ENCODE data around the gene MERTK. TPM values are rescaled to one million over a fixed set of nuclear protein-coding genes. Genes with fewer than 3 reads are reported as not detected.
A peak's percentile ranks its signal among the peaks of the same experiment; 100 is the strongest.

MERTK gene
- total and polyA plus RNA-seq, 2 of the 13 experiments (the other 11 are each of a cell fraction or from before 2014, with no cell fraction given) = 37.3 to 44.7 TPM

DNA sequence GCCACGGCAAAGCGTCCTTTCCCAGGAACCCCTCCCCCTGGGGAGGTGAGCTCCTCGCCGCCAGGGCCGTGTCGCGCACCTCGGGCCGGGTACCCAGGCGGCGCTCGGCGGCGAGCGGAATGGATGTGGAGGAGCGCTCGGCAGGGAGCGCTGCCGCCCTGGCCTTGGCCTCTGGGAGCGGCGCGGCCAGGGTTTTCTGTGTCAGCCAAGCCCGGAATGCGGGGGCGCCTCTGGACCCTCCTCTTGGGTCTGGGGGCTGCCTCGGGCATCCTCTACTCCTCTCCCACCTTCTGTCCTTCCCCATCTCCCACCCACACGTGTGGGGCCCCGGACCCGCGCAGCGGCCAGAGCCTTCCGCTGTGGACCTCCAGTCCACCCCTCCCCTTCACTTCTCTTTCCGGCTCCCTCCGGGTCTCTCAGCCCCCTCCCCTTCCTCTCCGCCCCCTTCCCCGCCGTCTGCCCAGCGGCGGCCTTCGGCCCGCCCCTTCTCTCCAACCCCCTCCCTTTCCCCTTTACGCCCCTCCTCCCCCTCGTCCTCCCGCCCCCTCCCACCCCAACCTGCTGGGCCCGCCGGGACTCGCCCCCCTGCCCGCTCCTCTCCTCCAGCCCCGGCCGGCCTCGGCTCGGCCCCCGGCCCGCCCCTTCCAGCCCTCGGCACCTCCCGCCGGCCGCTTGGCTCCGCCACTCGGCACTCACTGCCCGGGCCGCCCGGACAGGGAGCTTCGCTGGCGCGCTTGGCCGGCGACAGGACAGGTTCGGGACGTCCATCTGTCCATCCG lies at the start of gene MERTK (continued):
- TF ChIP-seq ERF (CRISPR knock-in tag; IDR thresholded peaks at IDR 0.05) (peak; percentile 85), PRMT3 (CRISPR knock-in tag; IDR thresholded peaks at IDR 0.05; ENCODE audit: borderline replicate concordance, low read depth) (no peak), YY1 (IDR thresholded peaks at IDR 0.05; ENCODE audit: insufficient read depth, insufficient replicate concordance, low read depth, low read length) (peak; percentile 73), ZNF543 (CRISPR knock-in tag; IDR thresholded peaks at IDR 0.05) (peak; percentile 22; the same call in 1 of the 2 replicates), SIN3B (IDR thresholded peaks at IDR 0.05; ENCODE audit: low read length) (no peak), RAD21 (CRISPR knock-in tag; IDR thresholded peaks at IDR 0.05) (peak; percentile 98), NFRKB (IDR thresholded peaks at IDR 0.05) (no peak), PITX1 (CRISPR knock-in tag; IDR thresholded peaks at IDR 0.05) (peak; percentile 28; the same call in 1 of the 2 replicates), KMT2B (CRISPR knock-in tag; IDR thresholded peaks at IDR 0.05) (peak; percentile 80), ZNF34 (CRISPR knock-in tag; IDR thresholded peaks at IDR 0.05; ENCODE audit: borderline replicate concordance) (no peak), KLF9 (CRISPR knock-in tag; IDR thresholded peaks at IDR 0.05; ENCODE audit: low read depth) (no peak), RORA (CRISPR knock-in tag; IDR thresholded peaks at IDR 0.05) (no peak), SP5 (CRISPR knock-in tag; IDR thresholded peaks at IDR 0.05; ENCODE audit: borderline replicate concordance, low read depth) (peak; percentile 55; the same call in 1 of the 2 replicates)
- TF ChIP-seq, protein P1, sequence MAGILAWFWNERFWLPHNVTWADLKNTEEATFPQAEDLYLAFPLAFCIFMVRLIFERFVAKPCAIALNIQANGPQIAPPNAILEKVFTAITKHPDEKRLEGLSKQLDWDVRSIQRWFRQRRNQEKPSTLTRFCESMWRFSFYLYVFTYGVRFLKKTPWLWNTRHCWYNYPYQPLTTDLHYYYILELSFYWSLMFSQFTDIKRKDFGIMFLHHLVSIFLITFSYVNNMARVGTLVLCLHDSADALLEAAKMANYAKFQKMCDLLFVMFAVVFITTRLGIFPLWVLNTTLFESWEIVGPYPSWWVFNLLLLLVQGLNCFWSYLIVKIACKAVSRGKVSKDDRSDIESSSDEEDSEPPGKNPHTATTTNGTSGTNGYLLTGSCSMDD (CRISPR knock-in tag; IDR thresholded peaks at IDR 0.05) = no peak
- TF ChIP-seq, protein P2, sequence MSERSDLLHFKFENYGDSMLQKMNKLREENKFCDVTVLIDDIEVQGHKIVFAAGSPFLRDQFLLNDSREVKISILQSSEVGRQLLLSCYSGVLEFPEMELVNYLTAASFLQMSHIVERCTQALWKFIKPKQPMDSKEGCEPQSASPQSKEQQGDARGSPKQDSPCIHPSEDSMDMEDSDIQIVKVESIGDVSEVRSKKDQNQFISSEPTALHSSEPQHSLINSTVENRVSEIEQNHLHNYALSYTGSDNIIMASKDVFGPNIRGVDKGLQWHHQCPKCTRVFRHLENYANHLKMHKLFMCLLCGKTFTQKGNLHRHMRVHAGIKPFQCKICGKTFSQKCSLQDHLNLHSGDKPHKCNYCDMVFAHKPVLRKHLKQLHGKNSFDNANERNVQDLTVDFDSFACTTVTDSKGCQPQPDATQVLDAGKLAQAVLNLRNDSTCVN (CRISPR knock-in tag; IDR thresholded peaks at IDR 0.05; ENCODE audit: borderline replicate concordance) = peak; percentile 32; the same call in 1 of the 2 replicates
- TF ChIP-seq, protein P3, sequence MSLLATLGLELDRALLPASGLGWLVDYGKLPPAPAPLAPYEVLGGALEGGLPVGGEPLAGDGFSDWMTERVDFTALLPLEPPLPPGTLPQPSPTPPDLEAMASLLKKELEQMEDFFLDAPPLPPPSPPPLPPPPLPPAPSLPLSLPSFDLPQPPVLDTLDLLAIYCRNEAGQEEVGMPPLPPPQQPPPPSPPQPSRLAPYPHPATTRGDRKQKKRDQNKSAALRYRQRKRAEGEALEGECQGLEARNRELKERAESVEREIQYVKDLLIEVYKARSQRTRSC (CRISPR knock-in tag; IDR thresholded peaks at IDR 0.05; ENCODE audit: low read depth) = no peak
- TF ChIP-seq, protein P4, sequence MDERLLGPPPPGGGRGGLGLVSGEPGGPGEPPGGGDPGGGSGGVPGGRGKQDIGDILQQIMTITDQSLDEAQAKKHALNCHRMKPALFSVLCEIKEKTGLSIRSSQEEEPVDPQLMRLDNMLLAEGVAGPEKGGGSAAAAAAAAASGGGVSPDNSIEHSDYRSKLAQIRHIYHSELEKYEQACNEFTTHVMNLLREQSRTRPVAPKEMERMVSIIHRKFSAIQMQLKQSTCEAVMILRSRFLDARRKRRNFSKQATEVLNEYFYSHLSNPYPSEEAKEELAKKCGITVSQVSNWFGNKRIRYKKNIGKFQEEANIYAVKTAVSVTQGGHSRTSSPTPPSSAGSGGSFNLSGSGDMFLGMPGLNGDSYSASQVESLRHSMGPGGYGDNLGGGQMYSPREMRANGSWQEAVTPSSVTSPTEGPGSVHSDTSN (CRISPR knock-in tag; IDR thresholded peaks at IDR 0.05) = no peak
- TF ChIP-seq, protein P5, sequence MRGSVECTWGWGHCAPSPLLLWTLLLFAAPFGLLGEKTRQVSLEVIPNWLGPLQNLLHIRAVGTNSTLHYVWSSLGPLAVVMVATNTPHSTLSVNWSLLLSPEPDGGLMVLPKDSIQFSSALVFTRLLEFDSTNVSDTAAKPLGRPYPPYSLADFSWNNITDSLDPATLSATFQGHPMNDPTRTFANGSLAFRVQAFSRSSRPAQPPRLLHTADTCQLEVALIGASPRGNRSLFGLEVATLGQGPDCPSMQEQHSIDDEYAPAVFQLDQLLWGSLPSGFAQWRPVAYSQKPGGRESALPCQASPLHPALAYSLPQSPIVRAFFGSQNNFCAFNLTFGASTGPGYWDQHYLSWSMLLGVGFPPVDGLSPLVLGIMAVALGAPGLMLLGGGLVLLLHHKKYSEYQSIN (CRISPR knock-in tag; IDR thresholded peaks at IDR 0.05; ENCODE audit: borderline replicate concordance) = no peak
- TF ChIP-seq, protein P6, sequence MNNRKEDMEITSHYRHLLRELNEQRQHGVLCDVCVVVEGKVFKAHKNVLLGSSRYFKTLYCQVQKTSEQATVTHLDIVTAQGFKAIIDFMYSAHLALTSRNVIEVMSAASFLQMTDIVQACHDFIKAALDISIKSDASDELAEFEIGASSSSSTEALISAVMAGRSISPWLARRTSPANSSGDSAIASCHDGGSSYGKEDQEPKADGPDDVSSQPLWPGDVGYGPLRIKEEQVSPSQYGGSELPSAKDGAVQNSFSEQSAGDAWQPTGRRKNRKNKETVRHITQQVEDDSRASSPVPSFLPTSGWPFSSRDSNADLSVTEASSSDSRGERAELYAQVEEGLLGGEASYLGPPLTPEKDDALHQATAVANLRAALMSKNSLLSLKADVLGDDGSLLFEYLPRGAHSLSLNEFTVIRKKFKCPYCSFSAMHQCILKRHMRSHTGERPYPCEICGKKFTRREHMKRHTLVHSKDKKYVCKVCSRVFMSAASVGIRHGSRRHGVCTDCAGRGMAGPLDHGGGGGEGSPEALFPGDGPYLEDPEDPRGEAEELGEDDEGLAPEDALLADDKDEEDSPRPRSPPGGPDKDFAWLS (CRISPR knock-in tag; IDR thresholded peaks at IDR 0.05; ENCODE audit: borderline replicate concordance) = no peak
